Ishikawa (cell line): ENCODE data around the gene TINAG.

Source experiments
- CEBPB ChIP-seq: IDR thresholded peaks from 2 replicates; pipeline ENCODE4 v1.6.1; 2012
- CREB1 ChIP-seq: IDR thresholded peaks from 2 replicates; pipeline ENCODE4 v1.6.1; 2012; ENCODE audit warnings: low read depth
- EP300 ChIP-seq: IDR thresholded peaks from 2 replicates; pipeline ENCODE4 v1.6.1; 2012; ENCODE audit warnings: borderline replicate concordance
- FOXM1 ChIP-seq: IDR thresholded peaks from 2 replicates; pipeline ENCODE4 v1.6.1; 2012; ENCODE audit warnings: low read depth, borderline replicate concordance
- MAX ChIP-seq: IDR thresholded peaks from 2 replicates; pipeline ENCODE4 v1.6.1; 2012
- RAD21 ChIP-seq: IDR thresholded peaks from 2 replicates; pipeline ENCODE4 v1.6.1; 2012; ENCODE audit warnings: low read depth
- REST ChIP-seq: IDR thresholded peaks from 2 replicates; pipeline ENCODE4 v1.6.1; 2012; ENCODE audit warnings: low read depth, mild to moderate bottlenecking
- TAF1 ChIP-seq: IDR thresholded peaks from 2 replicates; pipeline ENCODE4 v1.6.1; 2012; ENCODE audit warnings: low read depth, mild to moderate bottlenecking
- TCF12 ChIP-seq: IDR thresholded peaks from 2 replicates; pipeline ENCODE4 v1.6.1; 2012; ENCODE audit warnings: low read depth
- TEAD4 ChIP-seq: IDR thresholded peaks from 2 replicates; pipeline ENCODE4 v1.6.1; 2012
- USF1 ChIP-seq: IDR thresholded peaks from 2 replicates; pipeline ENCODE4 v1.6.1; 2012
- YY1 ChIP-seq: IDR thresholded peaks from 2 replicates; pipeline ENCODE4 v1.6.1; 2012; ENCODE audit warnings: low read depth
- ZBTB7A ChIP-seq: IDR thresholded peaks from 2 replicates; pipeline ENCODE4 v1.6.1; 2012; ENCODE audit warnings: low read depth

- TF ChIP-seq EP300 (no peak), TAF1 (no peak), FOXM1 (no peak), USF1 (no peak), RAD21 (no peak), CREB1 (no peak), MAX (no peak), TEAD4 (no peak), CEBPB (no peak), ZBTB7A (no peak), REST (no peak), YY1 (no peak), TCF12 (no peak)
These were observed 83.3 kb downstream of the TINAG start for GRCh38 chr6:54391577-54391976.
